ENCODE measurements around the gene C3orf70.

C3orf70 gene

DNA sequence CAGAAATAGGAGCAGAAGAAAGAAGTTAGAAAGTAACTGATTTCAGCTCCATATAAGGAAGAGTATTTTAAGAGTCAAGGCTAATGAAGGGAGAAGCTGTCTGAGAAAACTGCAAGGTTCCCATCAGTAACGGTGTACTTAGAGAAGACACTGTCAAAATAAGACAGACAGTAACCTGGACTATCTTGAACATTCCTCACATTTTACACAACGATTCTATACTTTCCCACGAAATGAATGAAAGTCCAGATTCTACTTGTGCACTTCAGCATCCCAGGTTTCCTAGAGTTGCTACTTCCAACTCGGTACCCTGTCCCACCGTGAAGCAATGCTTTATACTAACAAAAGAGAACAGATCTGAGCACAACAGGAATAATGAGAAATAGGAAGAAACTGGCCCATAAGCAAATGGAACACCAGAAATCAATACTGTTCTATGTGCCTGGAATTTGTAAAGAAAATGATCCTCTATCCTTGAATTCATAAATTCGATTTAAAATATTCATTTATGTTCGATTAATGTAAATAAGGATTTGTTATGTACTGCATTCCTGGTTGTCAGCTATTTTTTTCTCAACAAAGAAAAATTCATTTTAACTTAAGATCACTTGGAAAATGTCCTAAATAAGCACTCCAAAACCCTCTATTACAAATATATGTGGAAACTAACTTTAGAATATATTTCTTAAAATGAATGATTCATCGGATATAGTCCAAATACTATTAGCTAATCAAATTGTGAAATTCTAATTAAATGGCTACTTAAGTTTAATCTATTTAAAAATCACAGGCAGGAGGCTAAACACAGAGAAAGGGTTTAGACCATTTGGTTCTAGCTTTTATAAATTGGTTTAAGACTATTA is 1.5 kb downstream of the C3orf70 start:
- H3K27ac ChIP-seq (ENCODE audit: insufficient read depth, low read length, poor library complexity, severe bottlenecking), result no peak overlapping the region
- no peak for DNase-seq
- no peaks in the 10 kb centered on the region for H3K9me3 ChIP-seq (ENCODE audit: control insufficient read depth, low read length)
- H3K27me3 ChIP-seq (replicated peaks; ENCODE audit: control insufficient read depth, insufficient read depth, low read length, poor library complexity, severe bottlenecking), result peaks cover 13% of the 10 kb centered on the region
- H3K4me3 ChIP-seq (ENCODE audit: insufficient read depth, low read depth, low read length, poor library complexity, severe bottlenecking), result no peak overlapping the region
- no peaks in the 10 kb centered on the region for H3K4me1 ChIP-seq (ENCODE audit: control insufficient read depth, insufficient read depth, low read length, poor library complexity, severe bottlenecking)
- H3K36me3 ChIP-seq (ENCODE audit: control insufficient read depth, insufficient read depth, low read length), result no peaks in the 10 kb centered on the region

GRCh38 chr3:185150561-185150960 is 2.3 kb downstream of the C3orf70 start:
- no peak overlapping the region for H3K4me3 ChIP-seq (ENCODE audit: insufficient read depth, low read depth, low read length, poor library complexity, severe bottlenecking)
- DNase-seq, result no peak
- peaks cover 13% of the 10 kb centered on the region for H3K27me3 ChIP-seq (replicated peaks; ENCODE audit: control insufficient read depth, insufficient read depth, low read length, poor library complexity, severe bottlenecking)
- H3K4me1 ChIP-seq (ENCODE audit: control insufficient read depth, insufficient read depth, low read length, poor library complexity, severe bottlenecking), result no peaks in the 10 kb centered on the region
- H3K27ac ChIP-seq (ENCODE audit: insufficient read depth, low read length, poor library complexity, severe bottlenecking), result no peak overlapping the region
- no peaks in the 10 kb centered on the region for H3K9me3 ChIP-seq (ENCODE audit: control insufficient read depth, low read length)
- H3K36me3 ChIP-seq (ENCODE audit: control insufficient read depth, insufficient read depth, low read length), result no peaks in the 10 kb centered on the region

DNA sequence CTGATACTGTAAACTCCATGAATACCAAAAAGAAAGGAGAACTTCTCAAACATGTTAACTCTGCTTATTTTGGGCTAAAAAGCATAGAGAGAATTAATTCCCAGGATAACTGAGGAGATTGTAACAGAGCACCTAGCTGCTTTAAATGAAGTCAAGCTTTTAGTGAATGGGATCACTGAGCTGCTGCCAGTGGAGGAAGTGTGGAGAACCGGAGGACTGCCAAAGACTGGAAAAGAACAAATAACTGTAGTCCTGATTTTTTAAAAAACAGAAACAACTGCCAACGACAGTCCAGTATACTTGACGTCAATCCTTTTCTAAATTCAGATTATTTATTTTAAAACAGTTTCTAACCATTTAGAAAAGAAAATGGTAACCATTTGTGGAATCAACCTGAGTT is 3.3 kb downstream of the C3orf70 start:
- no peak for DNase-seq
- H3K27ac ChIP-seq (ENCODE audit: insufficient read depth, low read length, poor library complexity, severe bottlenecking), result no peak overlapping the region
- H3K9me3 ChIP-seq (ENCODE audit: control insufficient read depth, low read length), result no peaks in the 10 kb centered on the region
- H3K36me3 ChIP-seq (ENCODE audit: control insufficient read depth, insufficient read depth, low read length), result no peaks in the 10 kb centered on the region
- peaks cover 13% of the 10 kb centered on the region for H3K27me3 ChIP-seq (replicated peaks; ENCODE audit: control insufficient read depth, insufficient read depth, low read length, poor library complexity, severe bottlenecking)
- no peaks in the 10 kb centered on the region for H3K4me1 ChIP-seq (ENCODE audit: control insufficient read depth, insufficient read depth, low read length, poor library complexity, severe bottlenecking)
- H3K4me3 ChIP-seq (ENCODE audit: insufficient read depth, low read depth, low read length, poor library complexity, severe bottlenecking), result no peak overlapping the region

DNA sequence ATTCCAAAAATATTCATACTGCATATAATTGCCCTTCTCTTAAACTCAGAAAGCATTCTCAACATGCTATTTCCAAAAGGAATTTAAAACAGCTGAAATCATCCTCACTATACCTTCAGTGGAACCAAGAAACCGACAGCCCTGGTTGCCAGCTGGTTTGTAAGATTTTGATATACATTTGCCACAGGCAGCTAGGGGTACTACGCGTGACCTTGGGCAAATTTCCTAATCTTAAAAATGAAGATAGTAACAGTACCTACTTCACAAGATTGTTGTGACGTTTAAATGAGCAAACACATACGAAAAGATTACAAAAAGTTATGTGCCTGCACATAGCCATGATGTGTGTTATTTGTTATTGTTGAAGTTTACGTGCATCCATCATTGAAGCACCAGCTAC is 7.3 kb downstream of the C3orf70 start:
- no peak for DNase-seq

GRCh38 chr3:185144784-185145183 is 8.1 kb downstream of the C3orf70 start:
- Histone ChIP-seq H3K27ac (ENCODE audit: insufficient read depth, low read length, poor library complexity, severe bottlenecking) (no peak overlapping the region), H3K36me3 (ENCODE audit: control insufficient read depth, insufficient read depth, low read length) (no peaks in the 10 kb centered on the region), H3K27me3 (replicated peaks; ENCODE audit: control insufficient read depth, insufficient read depth, low read length, poor library complexity, severe bottlenecking) (peaks cover 3% of the 10 kb centered on the region), H3K9me3 (ENCODE audit: control insufficient read depth, low read length) (no peaks in the 10 kb centered on the region), H3K4me1 (ENCODE audit: control insufficient read depth, insufficient read depth, low read length, poor library complexity, severe bottlenecking) (no peaks in the 10 kb centered on the region), H3K4me3 (ENCODE audit: insufficient read depth, low read depth, low read length, poor library complexity, severe bottlenecking) (no peak overlapping the region)
- no peak for DNase-seq

More for the DNA sequence above, 7.3 kb downstream of the C3orf70 start:
- H3K4me1 ChIP-seq (ENCODE audit: control insufficient read depth, insufficient read depth, low read length, poor library complexity, severe bottlenecking), result no peaks in the 10 kb centered on the region
- H3K27me3 ChIP-seq (replicated peaks; ENCODE audit: control insufficient read depth, insufficient read depth, low read length, poor library complexity, severe bottlenecking), result peaks cover 3% of the 10 kb centered on the region
- H3K36me3 ChIP-seq (ENCODE audit: control insufficient read depth, insufficient read depth, low read length), result no peaks in the 10 kb centered on the region
- no peak overlapping the region for H3K4me3 ChIP-seq (ENCODE audit: insufficient read depth, low read depth, low read length, poor library complexity, severe bottlenecking)
- H3K9me3 ChIP-seq (ENCODE audit: control insufficient read depth, low read length), result no peaks in the 10 kb centered on the region
- no peak overlapping the region for H3K27ac ChIP-seq (ENCODE audit: insufficient read depth, low read length, poor library complexity, severe bottlenecking)

- no peaks in the 10 kb centered on the region for H3K36me3 ChIP-seq (ENCODE audit: control insufficient read depth, insufficient read depth, low read length)
- no peak overlapping the region for H3K27ac ChIP-seq (ENCODE audit: insufficient read depth, low read length, poor library complexity, severe bottlenecking)
- H3K4me1 ChIP-seq (ENCODE audit: control insufficient read depth, insufficient read depth, low read length, poor library complexity, severe bottlenecking), result no peaks in the 10 kb centered on the region
- H3K4me3 ChIP-seq (ENCODE audit: insufficient read depth, low read depth, low read length, poor library complexity, severe bottlenecking), result no peak overlapping the region
- H3K9me3 ChIP-seq (ENCODE audit: control insufficient read depth, low read length), result no peaks in the 10 kb centered on the region
- DNase-seq, result no peak
- no peaks in the 10 kb centered on the region for H3K27me3 ChIP-seq (replicated peaks; ENCODE audit: control insufficient read depth, insufficient read depth, low read length, poor library complexity, severe bottlenecking)
These were observed 15.0 kb downstream of the C3orf70 start for GRCh38 chr3:185137821-185138220.

- DNase-seq, result no peak
- no peak overlapping the region for H3K27ac ChIP-seq (ENCODE audit: insufficient read depth, low read length, poor library complexity, severe bottlenecking)
These were observed 18.4 kb downstream of the C3orf70 start for GRCh38 chr3:185134509-185134908.

DNA sequence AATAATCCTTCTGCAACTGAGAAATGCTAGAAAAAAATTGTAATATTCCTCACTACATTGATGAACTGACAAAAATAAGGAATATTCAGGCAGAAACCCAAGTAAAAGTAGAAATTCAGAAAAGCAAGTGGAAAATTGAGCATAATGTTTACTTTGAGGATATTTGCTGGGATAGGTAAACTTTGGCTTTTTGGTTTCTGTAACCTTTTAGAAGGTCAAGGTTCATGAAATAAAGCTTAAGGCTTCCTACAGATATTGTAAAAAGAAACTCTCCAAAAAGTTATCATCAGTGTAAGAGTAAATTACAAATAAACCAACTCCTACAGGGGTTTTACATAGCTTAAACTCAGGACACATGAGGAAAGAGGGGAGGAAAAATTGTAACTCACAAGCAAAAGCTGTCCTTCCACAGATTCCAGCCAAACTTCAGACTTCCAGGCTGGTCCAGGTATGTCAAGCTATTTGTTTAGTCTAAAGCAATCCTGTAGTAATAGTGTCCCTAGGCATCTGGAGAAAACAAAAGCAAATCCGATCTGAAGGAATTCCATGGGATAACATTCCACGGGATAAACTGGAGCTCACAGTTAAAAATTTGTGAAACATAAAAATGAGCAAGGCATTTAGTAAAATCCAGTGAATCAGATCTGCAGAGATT is 21.1 kb downstream of the C3orf70 start:
- no peaks in the 10 kb centered on the region for H3K27me3 ChIP-seq (replicated peaks; ENCODE audit: control insufficient read depth, insufficient read depth, low read length, poor library complexity, severe bottlenecking)
- H3K4me3 ChIP-seq (ENCODE audit: insufficient read depth, low read depth, low read length, poor library complexity, severe bottlenecking), result no peak overlapping the region
- no peaks in the 10 kb centered on the region for H3K36me3 ChIP-seq (ENCODE audit: control insufficient read depth, insufficient read depth, low read length)
- no peaks in the 10 kb centered on the region for H3K4me1 ChIP-seq (ENCODE audit: control insufficient read depth, insufficient read depth, low read length, poor library complexity, severe bottlenecking)
- no peaks in the 10 kb centered on the region for H3K9me3 ChIP-seq (ENCODE audit: control insufficient read depth, low read length)
- no peak overlapping the region for H3K27ac ChIP-seq (ENCODE audit: insufficient read depth, low read length, poor library complexity, severe bottlenecking)
- no peak for DNase-seq

More at GRCh38 chr3:185134509-185134908, 18.4 kb downstream of the C3orf70 start:
- H3K36me3 ChIP-seq (ENCODE audit: control insufficient read depth, insufficient read depth, low read length), result no peaks in the 10 kb centered on the region
- no peaks in the 10 kb centered on the region for H3K27me3 ChIP-seq (replicated peaks; ENCODE audit: control insufficient read depth, insufficient read depth, low read length, poor library complexity, severe bottlenecking)
- no peak overlapping the region for H3K4me3 ChIP-seq (ENCODE audit: insufficient read depth, low read depth, low read length, poor library complexity, severe bottlenecking)
- no peaks in the 10 kb centered on the region for H3K9me3 ChIP-seq (ENCODE audit: control insufficient read depth, low read length)
- no peaks in the 10 kb centered on the region for H3K4me1 ChIP-seq (ENCODE audit: control insufficient read depth, insufficient read depth, low read length, poor library complexity, severe bottlenecking)

GRCh38 chr3:185129083-185129482 is 23.8 kb downstream of the C3orf70 start:
- Histone ChIP-seq H3K36me3 (ENCODE audit: control insufficient read depth, insufficient read depth, low read length) (no peaks in the 10 kb centered on the region), H3K27ac (ENCODE audit: insufficient read depth, low read length, poor library complexity, severe bottlenecking) (no peak overlapping the region), H3K4me3 (ENCODE audit: insufficient read depth, low read depth, low read length, poor library complexity, severe bottlenecking) (no peak overlapping the region), H3K27me3 (replicated peaks; ENCODE audit: control insufficient read depth, insufficient read depth, low read length, poor library complexity, severe bottlenecking) (no peaks in the 10 kb centered on the region), H3K9me3 (ENCODE audit: control insufficient read depth, low read length) (no peaks in the 10 kb centered on the region), H3K4me1 (ENCODE audit: control insufficient read depth, insufficient read depth, low read length, poor library complexity, severe bottlenecking) (no peaks in the 10 kb centered on the region)
- no peak for DNase-seq

DNA sequence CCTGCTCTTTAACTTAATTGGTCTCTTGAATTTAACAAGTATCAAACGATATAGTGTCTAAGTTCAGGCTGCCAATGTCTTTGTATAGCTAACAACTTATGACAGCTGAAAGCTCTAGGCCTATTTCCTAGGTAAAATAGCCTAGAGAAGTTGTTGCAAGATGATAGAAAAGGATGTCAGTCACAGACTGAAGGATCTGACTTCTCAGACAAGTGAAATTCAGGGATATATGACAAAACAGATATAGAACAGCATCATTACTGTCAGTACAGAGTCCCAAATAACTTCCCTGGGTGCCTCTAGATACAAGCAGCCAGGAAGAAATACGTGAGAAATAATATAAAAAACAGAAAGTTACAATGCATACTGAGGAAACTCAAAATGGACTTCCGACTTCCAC is 26.7 kb downstream of the C3orf70 start:
- no peak overlapping the region for H3K4me3 ChIP-seq (ENCODE audit: insufficient read depth, low read depth, low read length, poor library complexity, severe bottlenecking)
- no peaks in the 10 kb centered on the region for H3K27me3 ChIP-seq (replicated peaks; ENCODE audit: control insufficient read depth, insufficient read depth, low read length, poor library complexity, severe bottlenecking)
- no peak for DNase-seq
- no peaks in the 10 kb centered on the region for H3K9me3 ChIP-seq (ENCODE audit: control insufficient read depth, low read length)
- no peaks in the 10 kb centered on the region for H3K4me1 ChIP-seq (ENCODE audit: control insufficient read depth, insufficient read depth, low read length, poor library complexity, severe bottlenecking)
- no peak overlapping the region for H3K27ac ChIP-seq (ENCODE audit: insufficient read depth, low read length, poor library complexity, severe bottlenecking)
- H3K36me3 ChIP-seq (ENCODE audit: control insufficient read depth, insufficient read depth, low read length), result no peaks in the 10 kb centered on the region
